ENCODE results near the gene ZNF695.
"Not testable (repeated sequence)": the region's sequence is repeated elsewhere in the genome, so short reads cannot be mapped to it uniquely, and the experiment has no call there.

Gene ZNF695
- 0 to 0.22 reads per million in 2 donors for total RNA-seq

DNA sequence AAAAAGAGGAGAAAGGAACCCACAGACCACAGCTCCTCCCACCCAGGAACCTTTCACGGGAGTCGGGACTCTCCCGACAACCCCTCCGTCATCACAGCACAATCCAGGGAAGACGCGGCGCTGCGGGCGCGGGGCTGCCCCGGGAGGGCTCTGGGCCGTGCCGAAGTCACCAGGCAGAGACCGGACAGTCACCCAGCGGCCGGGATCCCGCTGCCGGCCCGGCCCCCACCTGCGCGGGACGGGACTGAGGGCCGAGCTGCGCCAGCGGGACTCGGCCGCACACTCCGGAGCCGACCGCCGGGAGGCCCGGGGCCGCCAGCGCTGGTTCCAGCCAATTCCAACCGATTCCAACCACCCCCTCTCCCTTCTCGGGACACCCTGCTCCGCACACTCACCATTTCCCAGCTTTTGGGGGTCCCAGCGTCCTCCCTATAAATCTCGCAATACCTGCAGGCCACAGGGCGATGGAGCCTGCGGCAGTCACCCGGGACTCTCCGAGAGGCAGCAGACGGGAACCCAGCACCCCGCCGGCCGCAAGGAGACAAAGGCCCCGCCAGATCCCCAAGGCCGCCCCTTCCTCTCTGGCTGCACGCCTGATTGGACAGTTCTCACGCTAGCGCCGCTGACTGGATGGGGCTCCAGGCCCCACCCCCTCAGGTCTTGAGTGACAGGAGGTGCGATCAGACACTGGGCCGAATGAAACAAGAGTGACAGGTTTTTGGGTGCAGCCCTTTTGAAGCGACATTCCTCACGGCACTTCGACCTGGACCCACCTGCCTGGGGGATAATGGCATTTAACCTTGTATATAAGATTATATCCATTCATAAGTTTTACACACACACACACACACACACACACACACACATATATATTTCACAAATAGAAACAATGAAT is at the start of gene ZNF695:
Gene ZNF695 (minus strand): TSS at position 547 of the 895 bp plus-strand sequence. CDS start 149 bp downstream, at position 398.
- no peak for DNase-seq

DNA sequence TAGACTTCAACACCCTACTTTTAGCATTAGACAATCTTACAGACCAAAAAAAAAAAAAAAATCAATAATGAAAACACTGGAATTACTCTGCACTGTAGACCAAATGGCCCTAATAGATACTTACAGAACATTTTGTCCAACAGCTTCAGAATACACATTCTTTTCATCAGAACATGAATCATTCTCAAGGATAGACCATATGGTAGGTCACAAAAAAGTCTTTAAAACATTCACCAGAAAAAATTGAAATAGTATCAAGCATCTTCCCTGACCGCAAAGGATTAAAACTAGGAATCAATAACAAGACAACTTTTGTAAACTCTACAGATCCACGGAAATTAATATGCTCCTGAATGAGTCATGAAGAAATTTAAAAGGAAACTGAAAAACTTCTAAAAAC is 48.2 kb upstream of the ZNF695 start:
- no peak for DNase-seq

GRCh38 chr1:247054992-247055415 is 47.1 kb upstream of the ZNF695 start:
- no peak for DNase-seq

- no peak for DNase-seq
These were observed 39.8 kb upstream of the ZNF695 start for GRCh38 chr1:247047702-247048101.

GRCh38 chr1:247047260-247047659 is 39.4 kb upstream of the ZNF695 start:
- no peak for DNase-seq

- DNase-seq: no peak
These were observed 35.5 kb upstream of the ZNF695 start for GRCh38 chr1:247043406-247043805.

DNA sequence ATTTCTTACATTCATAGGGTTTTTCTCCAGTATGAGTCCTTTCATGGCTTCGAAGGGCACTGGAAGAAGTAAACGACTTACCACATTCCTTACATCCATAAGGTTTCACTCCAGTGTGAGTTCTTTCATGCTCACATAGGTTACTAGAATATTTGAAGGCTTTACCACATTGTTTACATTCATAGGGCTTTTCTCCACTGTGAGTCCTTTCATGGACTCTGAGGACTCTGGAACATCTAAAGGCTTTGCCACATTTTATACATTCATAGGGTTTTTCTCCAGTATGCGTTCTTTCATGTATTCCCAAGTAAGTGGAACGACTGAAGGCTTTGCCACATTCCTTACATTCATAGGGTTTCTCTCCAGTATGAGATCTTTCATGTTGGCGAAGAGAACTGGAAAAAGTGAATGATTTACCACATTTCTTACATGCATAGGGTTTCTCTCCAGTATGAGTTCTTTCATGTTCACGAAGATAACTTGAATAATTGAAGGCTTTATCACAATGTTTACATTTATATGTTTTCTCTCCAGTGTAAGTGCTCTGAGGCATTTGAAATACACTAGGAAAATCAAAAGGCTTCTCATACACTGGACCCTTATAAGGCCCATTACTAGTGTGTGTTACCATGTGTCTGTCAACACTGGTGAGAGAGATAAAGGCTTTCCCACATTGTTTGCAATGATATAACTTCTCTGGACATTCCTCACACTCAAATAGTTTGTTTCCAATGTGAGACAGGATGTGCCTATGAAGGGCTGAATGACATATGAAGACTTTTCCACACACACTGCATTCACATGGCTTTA is 29.9 kb upstream of the ZNF695 start:
- DNase-seq: no peak

DNA sequence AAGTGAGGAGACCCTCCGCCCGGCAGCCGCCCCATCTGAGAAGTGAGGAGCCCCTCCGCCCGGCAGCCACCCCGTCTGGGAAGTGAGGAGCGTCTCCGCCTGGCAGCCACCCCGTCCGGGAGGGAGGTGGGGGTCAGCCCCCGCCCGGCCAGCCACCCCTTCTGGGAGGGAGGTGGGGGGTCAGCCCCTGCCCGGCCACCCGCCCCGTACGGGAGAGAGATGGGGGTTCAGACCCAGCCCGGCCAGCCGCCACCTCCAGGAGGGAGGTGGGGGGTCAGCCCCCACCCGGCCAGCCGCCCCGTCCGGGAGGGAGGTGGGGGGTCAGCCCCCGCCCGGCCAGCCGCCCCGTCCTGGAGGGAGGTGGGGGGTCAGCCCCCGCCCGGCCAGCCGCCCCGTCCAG is 24.4 kb upstream of the ZNF695 start:
- not testable (repeated sequence) for DNase-seq

- not testable (repeated sequence) for DNase-seq
These were observed 16.8 kb upstream of the ZNF695 start for GRCh38 chr1:247024658-247025057.

DNA sequence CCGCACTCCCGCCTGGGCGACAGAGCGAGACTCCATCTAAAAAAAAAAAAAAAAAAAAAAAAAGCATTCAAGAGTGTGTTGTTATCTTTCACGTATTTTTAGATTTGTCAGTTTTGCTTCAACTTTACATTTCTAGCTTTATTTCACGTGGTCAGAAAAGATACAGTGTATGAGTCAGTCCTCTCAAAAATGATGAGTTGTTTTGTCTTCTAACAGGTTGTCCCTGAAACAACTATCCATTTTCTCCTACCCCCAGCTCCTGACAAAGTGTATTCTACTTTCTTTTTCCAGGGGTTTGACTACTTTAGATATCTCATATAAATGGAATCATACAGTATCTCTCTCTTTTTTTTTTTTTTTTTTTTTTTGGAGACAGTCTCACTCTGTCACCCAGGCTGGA is 5.5 kb upstream of the ZNF695 start:
- DNase-seq: no peak

GRCh38 chr1:247008406-247008799 is 546 bp upstream of the ZNF695 start:
- no peak for DNase-seq

- not testable (repeated sequence) for DNase-seq
These were observed 3.8 kb downstream of the ZNF695 start for GRCh38 chr1:247004081-247004480.

DNA sequence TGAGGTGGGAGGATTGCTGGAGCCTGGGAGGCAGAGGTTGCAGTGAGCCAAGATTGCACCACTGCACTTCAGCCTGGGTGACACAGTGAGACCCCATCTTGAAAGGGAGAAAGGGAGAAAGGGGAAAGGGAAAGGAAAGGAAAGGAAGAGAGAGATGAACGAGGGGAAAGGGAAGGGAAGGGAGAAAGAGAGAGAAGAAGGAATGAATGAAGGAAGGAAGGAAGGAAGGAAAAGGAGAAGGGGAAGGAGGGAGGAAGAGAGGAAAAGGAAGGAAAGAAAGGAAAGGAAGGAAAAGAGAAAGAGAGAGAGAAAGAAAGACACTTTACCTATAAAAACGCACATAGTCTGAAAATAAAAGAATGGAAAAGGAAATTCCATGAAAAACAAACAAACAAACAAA is 18.0 kb downstream of the ZNF695 start:
- no peak for DNase-seq

DNA sequence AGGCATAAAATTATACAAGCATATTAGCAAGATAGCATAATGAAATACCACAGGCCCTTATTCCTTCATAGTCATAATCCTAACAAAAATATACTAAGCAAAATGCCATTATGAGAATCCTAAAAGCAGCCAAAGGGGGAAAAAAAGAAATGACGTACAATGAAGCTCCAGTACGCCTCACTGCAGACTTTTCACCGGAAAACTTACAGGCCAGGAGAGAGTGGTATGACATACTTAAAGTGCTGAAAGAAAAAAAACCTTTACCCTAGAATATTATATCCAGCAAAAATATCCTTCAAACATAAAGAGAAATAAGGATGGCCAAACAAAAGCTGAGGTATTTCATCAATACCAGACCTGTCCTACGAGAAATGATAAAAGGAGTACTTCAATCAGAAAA is 19.5 kb downstream of the ZNF695 start:
- no peak for DNase-seq

DNA sequence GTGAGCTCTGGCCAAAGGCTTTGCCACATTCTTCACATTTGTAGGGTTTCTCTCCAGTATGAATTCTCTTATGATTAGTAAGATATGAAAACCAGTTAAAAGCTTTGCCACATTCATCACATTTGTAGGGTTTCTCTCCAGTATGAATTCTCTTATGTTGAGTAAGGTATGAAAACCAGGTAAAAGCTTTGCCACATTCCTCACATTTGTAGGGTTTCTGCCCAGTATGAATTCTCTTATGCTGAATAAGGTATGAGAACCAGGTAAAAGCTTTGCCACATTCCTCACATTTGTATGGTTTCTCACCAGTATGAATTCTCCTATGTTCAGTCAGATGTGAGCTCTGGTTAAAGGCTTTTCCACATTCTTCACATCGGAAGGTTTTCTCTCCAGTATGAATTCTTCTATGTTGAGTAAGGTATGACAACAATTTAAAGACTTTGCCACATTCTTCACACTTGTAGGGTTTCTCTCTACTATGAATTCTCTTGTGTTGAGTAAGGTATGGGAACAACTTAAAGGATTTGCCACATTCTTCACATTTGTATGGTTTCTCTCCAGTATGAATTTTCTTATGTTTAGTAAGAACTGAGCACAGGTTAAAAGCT is 20.7 kb downstream of the ZNF695 start:
- no peak for DNase-seq

DNA sequence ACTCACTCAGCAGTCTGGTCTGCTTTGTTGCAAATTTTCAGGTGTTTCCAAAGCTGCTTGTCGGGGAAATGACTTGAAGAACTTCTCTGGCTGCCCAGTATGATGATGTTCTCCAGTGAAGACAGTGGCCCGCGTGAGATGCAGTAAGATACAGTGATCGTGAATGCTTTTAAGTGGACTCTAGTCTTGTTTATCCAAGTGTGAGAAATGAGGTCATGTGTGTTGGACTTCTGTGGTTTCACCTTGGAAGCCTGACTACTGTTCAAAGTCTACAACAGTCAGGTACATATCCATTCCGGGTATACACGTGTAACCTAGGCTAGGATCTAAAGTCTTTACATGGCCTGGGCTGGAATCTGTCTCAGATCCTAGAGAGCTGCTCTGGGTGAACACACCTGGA is 29.1 kb downstream of the ZNF695 start:
- no peak for DNase-seq

DNA sequence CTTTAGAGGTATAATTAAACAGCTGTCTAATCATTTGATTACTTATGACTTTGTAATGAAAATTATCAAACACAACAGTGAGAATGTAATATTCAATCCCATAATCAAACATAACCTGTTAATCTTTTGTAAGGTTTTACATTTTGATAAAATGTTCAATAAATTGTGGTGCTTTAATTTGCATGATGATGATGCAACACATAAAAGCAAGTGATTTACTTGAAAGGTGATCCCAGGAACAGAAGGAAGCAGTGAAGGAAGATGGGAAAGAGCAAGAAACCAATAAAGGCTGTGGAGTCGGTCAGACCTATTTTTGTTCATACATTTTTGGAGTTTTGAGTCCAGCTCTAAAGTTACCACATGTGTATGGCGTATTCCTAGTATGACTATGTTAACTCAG is 29.6 kb downstream of the ZNF695 start:
- no peak for DNase-seq

DNA sequence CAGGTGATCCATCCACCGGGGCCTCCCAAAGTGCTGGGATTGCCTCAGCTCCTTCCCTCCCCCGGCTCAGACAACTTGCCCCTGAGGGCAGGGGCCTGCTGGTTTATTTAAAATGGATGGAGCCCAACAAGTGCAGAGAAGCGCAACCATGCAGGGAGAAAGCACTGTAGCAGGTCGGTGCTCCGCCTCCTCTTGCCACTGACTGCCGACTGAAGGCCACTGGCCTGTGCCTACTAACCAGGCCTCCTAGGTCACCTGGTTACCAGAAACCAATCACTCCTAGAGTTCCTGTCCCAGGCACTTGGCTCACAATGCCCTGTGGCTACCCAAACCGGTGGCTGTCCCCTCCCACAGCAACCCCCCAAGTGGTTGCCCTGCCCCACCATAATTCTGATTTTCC is 35.9 kb downstream of the ZNF695 start:
- no peak for DNase-seq

DNA sequence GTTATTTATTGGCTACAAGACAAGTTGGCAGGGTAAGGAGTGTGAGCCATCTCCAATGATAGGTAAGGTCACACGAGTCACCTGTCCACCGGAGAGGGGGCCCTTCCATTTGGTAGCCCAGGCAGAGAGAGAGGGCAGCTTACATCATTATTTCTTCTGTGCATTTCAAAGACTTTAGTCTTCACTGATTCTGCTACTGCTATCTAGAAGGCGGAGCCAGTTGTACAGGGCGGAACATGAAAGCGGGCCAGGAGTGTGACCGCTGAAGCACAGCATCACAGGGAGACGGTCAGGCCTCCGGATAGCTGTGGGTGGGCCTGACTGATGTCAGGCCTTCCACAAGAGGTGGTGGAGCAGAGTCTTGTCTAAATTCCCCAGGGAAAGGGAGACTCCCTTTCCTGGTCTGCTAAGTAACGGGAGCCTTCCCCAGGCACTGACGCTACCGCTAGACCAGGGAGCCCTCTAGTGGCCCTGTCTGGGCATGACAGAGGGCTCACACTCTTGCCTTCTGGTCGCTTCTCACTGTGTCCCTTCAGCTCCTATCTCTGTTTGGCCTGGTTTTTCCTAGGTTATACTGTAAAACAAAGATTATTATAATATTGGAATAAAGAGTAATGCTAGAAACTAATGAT is 36.7 kb downstream of the ZNF695 start:
- no peak for DNase-seq

DNA sequence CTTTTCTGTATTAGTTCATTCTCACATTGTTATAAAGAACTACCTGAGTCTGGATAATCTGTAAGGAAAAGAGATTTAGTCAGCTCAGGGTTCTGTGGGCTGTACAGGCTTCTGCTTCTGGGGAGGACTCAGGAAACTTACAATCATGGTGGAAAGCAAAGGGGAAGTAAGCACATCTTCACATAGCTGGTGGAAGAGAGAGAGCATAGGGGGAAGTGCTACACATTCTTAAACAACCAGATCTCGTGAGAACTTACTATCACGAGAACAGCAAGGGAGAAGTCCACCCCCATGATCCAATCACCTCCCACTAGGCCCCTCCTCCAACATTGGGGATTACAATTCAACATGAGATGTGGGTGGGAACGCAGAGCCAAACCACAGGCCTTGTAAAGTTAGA is 38.2 kb downstream of the ZNF695 start:
- DNase-seq: no peak

- DNase-seq: no peak
These were observed 41.4 kb downstream of the ZNF695 start for GRCh38 chr1:246966502-246966901.

- no peak for DNase-seq
These were observed 47.7 kb downstream of the ZNF695 start for GRCh38 chr1:246959944-246960693.
